CD14-positive monocyte (primary cell): ENCODE data around the gene CPED1. TPM values are rescaled to one million over a fixed set of nuclear protein-coding genes. Genes with fewer than 3 reads are reported as not detected.

Source experiments
- DNase-seq, 3 donors: peaks; one replicate each; pipeline ENCODE4 v3.0.0-alpha.2; 2011 to 2022
- H2AFZ ChIP-seq: 2 replicates; pipeline ENCODE4 v1.6.0; 2012; ENCODE audit warnings: mild to moderate bottlenecking, low read depth, low read length, inconsistent platforms; ENCODE audit not compliant: insufficient read depth, poor library complexity, severe bottlenecking
- H3K27ac ChIP-seq, 2 donors: 1 replicate in 1 of 2; 2 replicates in 1 of 2; pipeline ENCODE4 v1.5.1; 2012 to 2013; ENCODE audit warnings: low read length in 2 of 2, control low read depth in 1 of 2, inconsistent platforms in 1 of 2, low read depth in 1 of 2, mild to moderate bottlenecking in 1 of 2
- H3K27me3 ChIP-seq, 2 donors: one replicate each; pipeline versions ENCODE4 v1.6.0 to v1.6.1; 2011 to 2013; ENCODE audit warnings: low read length in 2 of 2; ENCODE audit not compliant: control insufficient read depth in 2 of 2, insufficient read depth in 2 of 2
- H3K36me3 ChIP-seq, 2 donors: replicated peaks in 1 of 2; 1 replicate in 1 of 2; 2 replicates in 1 of 2; pipeline versions ENCODE4 v1.5.1 to v1.6.1; 2012 to 2013; ENCODE audit warnings: low read length in 2 of 2, control low read depth in 1 of 2, inconsistent platforms in 1 of 2, mild to moderate bottlenecking in 1 of 2; ENCODE audit not compliant: insufficient read depth in 2 of 2, control insufficient read depth in 1 of 2
- H3K4me1 ChIP-seq, 2 donors: 1 replicate in 1 of 2; 2 replicates in 1 of 2; pipeline versions ENCODE4 v1.5.1 to v1.6.1; 2012 to 2013; ENCODE audit warnings: low read length in 2 of 2, control low read depth in 1 of 2, inconsistent platforms in 1 of 2, mild to moderate bottlenecking in 1 of 2, moderate library complexity in 1 of 2; ENCODE audit not compliant: insufficient read depth in 2 of 2, control insufficient read depth in 1 of 2
- H3K4me2 ChIP-seq: replicated peaks from 2 replicates; pipeline ENCODE3; 2012; ENCODE audit warnings: low read length, moderate library complexity, mild to moderate bottlenecking; ENCODE audit not compliant: poor library complexity, severe bottlenecking; ENCODE audit errors: extremely low read depth
- H3K4me3 ChIP-seq, 3 experiments: fragments of 200-600 bp in 1 of 3; sonication (generic) in 1 of 3; replicated peaks in 1 of 3; 1 replicate in 2 of 3; 2 replicates in 1 of 3; pipeline ENCODE4 v1.5.1; 2011 to 2013; ENCODE audit warnings: low read length in 3 of 3, mild to moderate bottlenecking in 3 of 3, control low read depth in 2 of 3, low read depth in 2 of 3, inconsistent platforms in 1 of 3, moderate library complexity in 1 of 3
- H3K79me2 ChIP-seq: 2 replicates; pipeline ENCODE4 v1.6.0; 2012; ENCODE audit warnings: mild to moderate bottlenecking, control low read depth, inconsistent platforms, low read length, moderate library complexity; ENCODE audit not compliant: insufficient read depth
- H3K9ac ChIP-seq: 2 replicates; pipeline ENCODE4 v1.6.0; 2017; ENCODE audit warnings: low read length, mild to moderate bottlenecking; ENCODE audit not compliant: insufficient read depth, poor library complexity, severe bottlenecking
- H3K9me3 ChIP-seq, 2 donors: replicated peaks in 1 of 2; 1 replicate in 1 of 2; 2 replicates in 1 of 2; pipeline versions ENCODE4 v1.5.1 to v1.6.1; 2012 to 2013; ENCODE audit warnings: low read length in 2 of 2, control low read depth in 1 of 2; ENCODE audit not compliant: control insufficient read depth in 1 of 2, insufficient read depth in 1 of 2
- H4K20me1 ChIP-seq: 2 replicates; pipeline ENCODE4 v1.6.0; 2012; ENCODE audit warnings: mild to moderate bottlenecking, low read length, control low read depth, moderate library complexity; ENCODE audit not compliant: insufficient read depth
- H3K27ac Mint-ChIP-seq, 7 donors: one replicate each; pipeline ENCODE4 v1.8.0; 2020; ENCODE audit warnings: mild to moderate bottlenecking in 7 of 7, mixed read lengths in 7 of 7, moderate library complexity in 6 of 7, inconsistent platforms in 2 of 7
- H3K27me3 Mint-ChIP-seq, 3 donors: one replicate each; pipeline ENCODE4 v1.8.0; 2021 to 2022; ENCODE audit warnings: low read depth in 3 of 3, mild to moderate bottlenecking in 3 of 3, mixed read lengths in 3 of 3, moderate library complexity in 3 of 3, inconsistent platforms in 1 of 3
- H3K36me3 Mint-ChIP-seq, 2 donors: one replicate each; pipeline ENCODE4 v1.8.0; 2020; ENCODE audit warnings: mixed read lengths in 2 of 2, inconsistent platforms in 1 of 2, mild to moderate bottlenecking in 1 of 2
- H3K4me1 Mint-ChIP-seq: one replicate; pipeline ENCODE4 v1.8.0; 2020; ENCODE audit warnings: mild to moderate bottlenecking, mixed read lengths
- H3K4me3 Mint-ChIP-seq, 2 donors: one replicate each; pipeline ENCODE4 v1.8.0; 2020; ENCODE audit warnings: mild to moderate bottlenecking in 2 of 2, mixed read lengths in 2 of 2, moderate library complexity in 1 of 2
- H3K9me3 Mint-ChIP-seq, 7 donors: one replicate each; pipeline ENCODE4 v1.8.0; 2020 to 2022; ENCODE audit warnings: mixed read lengths in 7 of 7, mild to moderate bottlenecking in 6 of 7, moderate library complexity in 6 of 7, inconsistent platforms in 2 of 7
- WGBS: methylation state at CpG from one replicate; pipeline ENCODE4 v1.1.5; 2013; ENCODE audit warnings: missing lambda C conversion rate; ENCODE audit not compliant: insufficient coverage; 5-methylcytosine and 5-hydroxymethylcytosine counted together
- intact Hi-C, 2 donors: fragments of 100-400 bp; cut with micrococcal nuclease; formaldehyde crosslinking; loops; one replicate each; pipeline versions ENCODE4 v1.15.0 to v1.15.1; 2023
- polyA plus RNA-seq, 3 donors: library from polyadenylated mRNA; depleted of rRNA in 1 of 3; unstranded in 2 of 3; stranded (reverse) in 1 of 3; fragments of 300-500 nt in 2 of 3; fragments of >200 nt in 1 of 3; fragmentation: Illumina TruSeq in 2 of 3; gene quantifications; 1 replicate in 2 of 3; 2 replicates in 1 of 3; pipeline ENCODE4 v1.2.3, GENCODE V29; 2012 to 2021
- TF ChIP-seq, protein P1 (sequence below): fragments of 200-600 bp; IDR thresholded peaks from one replicate; pipeline ENCODE4 v1.8.0; 2022; ENCODE audit warnings: antibody characterized with exemption, mild to moderate bottlenecking

The CPED1 gene
- polyA plus RNA-seq, 3 donors = 9.8 to 30.0 (median 20.4) TPM

DNA sequence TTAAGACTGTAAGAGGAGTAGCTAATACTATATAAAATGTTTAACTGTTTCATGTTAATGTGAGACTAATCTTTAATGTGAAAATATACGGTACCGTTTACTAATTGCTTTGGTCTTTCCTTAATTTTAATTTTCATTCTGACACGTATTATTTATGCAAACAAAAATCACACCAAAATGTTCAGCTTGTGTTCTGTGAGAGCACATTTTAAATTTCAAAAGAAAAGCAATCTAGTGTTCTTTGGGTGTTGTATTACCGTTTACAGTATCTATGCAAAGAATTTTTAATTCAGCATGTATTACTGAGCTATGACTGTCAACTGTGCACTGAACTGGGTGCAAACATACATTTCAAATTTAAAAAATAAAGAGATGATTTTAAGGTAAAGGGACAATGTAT is 342.5 kb downstream of the CPED1 start:
- DNase-seq = no peak
- intact Hi-C loops = no loop called here
- Mint-ChIP-seq H3K27ac (no peak overlapping the region), H3K4me1 (peaks cover 12% of the 10 kb centered on the region), H3K9me3 (peaks cover 0 to 15% (median 4%) of the 10 kb centered on the region in 7 donors), H3K4me3 (peak overlapping the region in 1 of 2 donors; percentile 3), H3K36me3 (no peaks in the 10 kb centered on the region), H3K27me3 (peaks cover 46 to 65% (median 48%) of the 10 kb centered on the region in 3 donors)
- TF ChIP-seq, protein P1, sequence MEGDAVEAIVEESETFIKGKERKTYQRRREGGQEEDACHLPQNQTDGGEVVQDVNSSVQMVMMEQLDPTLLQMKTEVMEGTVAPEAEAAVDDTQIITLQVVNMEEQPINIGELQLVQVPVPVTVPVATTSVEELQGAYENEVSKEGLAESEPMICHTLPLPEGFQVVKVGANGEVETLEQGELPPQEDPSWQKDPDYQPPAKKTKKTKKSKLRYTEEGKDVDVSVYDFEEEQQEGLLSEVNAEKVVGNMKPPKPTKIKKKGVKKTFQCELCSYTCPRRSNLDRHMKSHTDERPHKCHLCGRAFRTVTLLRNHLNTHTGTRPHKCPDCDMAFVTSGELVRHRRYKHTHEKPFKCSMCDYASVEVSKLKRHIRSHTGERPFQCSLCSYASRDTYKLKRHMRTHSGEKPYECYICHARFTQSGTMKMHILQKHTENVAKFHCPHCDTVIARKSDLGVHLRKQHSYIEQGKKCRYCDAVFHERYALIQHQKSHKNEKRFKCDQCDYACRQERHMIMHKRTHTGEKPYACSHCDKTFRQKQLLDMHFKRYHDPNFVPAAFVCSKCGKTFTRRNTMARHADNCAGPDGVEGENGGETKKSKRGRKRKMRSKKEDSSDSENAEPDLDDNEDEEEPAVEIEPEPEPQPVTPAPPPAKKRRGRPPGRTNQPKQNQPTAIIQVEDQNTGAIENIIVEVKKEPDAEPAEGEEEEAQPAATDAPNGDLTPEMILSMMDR = no peak
- H3K27me3 ChIP-seq = peaks cover 57 to 68% of the 10 kb centered on the region in 2 donors
- WGBS = no CpG with 5 or more reads among the region's 4 CpGs
- no peak overlapping the region for H3K9ac ChIP-seq
- H3K4me2 ChIP-seq = no peak overlapping the region
- H3K79me2 ChIP-seq = no peaks in the 10 kb centered on the region
- no peaks in the 10 kb centered on the region for H4K20me1 ChIP-seq
- peaks cover 4 to 10% of the 10 kb centered on the region in 2 donors for H3K9me3 ChIP-seq
- H3K4me3 ChIP-seq = no peak overlapping the region
- H3K27ac ChIP-seq = no peak overlapping the region
- no peak overlapping the region for H2AFZ ChIP-seq
- no peaks in the 10 kb centered on the region for H3K4me1 ChIP-seq
- H3K36me3 ChIP-seq = no peaks in the 10 kb centered on the region

- H3K4me3 ChIP-seq = no peak overlapping the region
- no peak overlapping the region for H3K9ac ChIP-seq
- peak overlapping the region in 1 of 2 donors; percentile 59 for H3K4me3 Mint-ChIP-seq
- H3K4me1 ChIP-seq = no peaks in the 10 kb centered on the region
- H3K36me3 Mint-ChIP-seq = no peaks in the 10 kb centered on the region
- no peak overlapping the region for H3K27ac ChIP-seq
- H3K4me1 Mint-ChIP-seq = peaks cover 12% of the 10 kb centered on the region
- H4K20me1 ChIP-seq = no peaks in the 10 kb centered on the region
- TF ChIP-seq, protein P1 = no peak
- no peak overlapping the region for H3K4me2 ChIP-seq
- peaks cover 0 to 15% (median 4%) of the 10 kb centered on the region in 7 donors for H3K9me3 Mint-ChIP-seq
- H3K9me3 ChIP-seq = peaks cover 4 to 10% of the 10 kb centered on the region in 2 donors
- WGBS = 44% methylated on average over 2 of the region's 5 CpGs
- H3K36me3 ChIP-seq = no peaks in the 10 kb centered on the region
- peaks cover 46 to 63% (median 48%) of the 10 kb centered on the region in 3 donors for H3K27me3 Mint-ChIP-seq
- H3K79me2 ChIP-seq = no peaks in the 10 kb centered on the region
- intact Hi-C loops = no loop called here
- H3K27me3 ChIP-seq = peaks cover 59 to 69% of the 10 kb centered on the region in 2 donors
- H3K27ac Mint-ChIP-seq = no peak overlapping the region
- no peak for DNase-seq
- H2AFZ ChIP-seq = no peak overlapping the region
These were observed 343.1 kb downstream of the CPED1 start for GRCh38 chr7:121331574-121331973.
